ENCODE measurements around the gene COQ2.

DNA sequence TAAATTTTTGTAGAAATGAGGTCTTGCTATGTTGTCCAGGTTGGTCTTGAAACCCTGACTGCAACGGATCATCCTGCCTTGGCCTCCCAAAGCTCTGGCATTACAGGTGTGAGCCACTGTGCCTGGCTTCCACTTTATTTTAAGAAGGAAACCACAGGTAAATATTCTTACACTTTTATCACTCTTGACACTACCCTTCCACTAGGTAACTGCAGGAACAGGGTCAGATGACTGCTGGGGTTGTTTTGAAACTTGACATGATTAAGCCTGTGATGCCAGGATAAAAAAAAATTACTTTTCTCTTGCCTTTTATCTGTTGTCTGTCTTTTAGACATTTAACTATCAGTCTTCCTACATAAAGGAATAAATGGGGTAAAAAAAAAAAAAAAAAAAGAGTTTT is 43.5 kb downstream of the COQ2 start:
- TF ChIP-seq, protein P1, sequence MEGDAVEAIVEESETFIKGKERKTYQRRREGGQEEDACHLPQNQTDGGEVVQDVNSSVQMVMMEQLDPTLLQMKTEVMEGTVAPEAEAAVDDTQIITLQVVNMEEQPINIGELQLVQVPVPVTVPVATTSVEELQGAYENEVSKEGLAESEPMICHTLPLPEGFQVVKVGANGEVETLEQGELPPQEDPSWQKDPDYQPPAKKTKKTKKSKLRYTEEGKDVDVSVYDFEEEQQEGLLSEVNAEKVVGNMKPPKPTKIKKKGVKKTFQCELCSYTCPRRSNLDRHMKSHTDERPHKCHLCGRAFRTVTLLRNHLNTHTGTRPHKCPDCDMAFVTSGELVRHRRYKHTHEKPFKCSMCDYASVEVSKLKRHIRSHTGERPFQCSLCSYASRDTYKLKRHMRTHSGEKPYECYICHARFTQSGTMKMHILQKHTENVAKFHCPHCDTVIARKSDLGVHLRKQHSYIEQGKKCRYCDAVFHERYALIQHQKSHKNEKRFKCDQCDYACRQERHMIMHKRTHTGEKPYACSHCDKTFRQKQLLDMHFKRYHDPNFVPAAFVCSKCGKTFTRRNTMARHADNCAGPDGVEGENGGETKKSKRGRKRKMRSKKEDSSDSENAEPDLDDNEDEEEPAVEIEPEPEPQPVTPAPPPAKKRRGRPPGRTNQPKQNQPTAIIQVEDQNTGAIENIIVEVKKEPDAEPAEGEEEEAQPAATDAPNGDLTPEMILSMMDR (IDR thresholded peaks at IDR 0.05; ENCODE audit: insufficient read depth, low read depth, low read length): no peak
- no peak for TF ChIP-seq EZH2 (IDR thresholded peaks at IDR 0.05; ENCODE audit: insufficient read depth, low read length)
